Hematopoietic multipotent progenitor cell treated with erythropoietin and hydrocortisone succinate and interleukin-3 and kit ligand, for 15 days (in vitro differentiated cells): Measurements from ENCODE around the gene ALKBH6.
"Not testable (repeated sequence)": the region's sequence is repeated elsewhere in the genome, so short reads cannot be mapped to it uniquely, and the experiment has no call there.

Experiments used
- DNase-seq: peaks from one replicate; pipeline ENCODE4 v3.0.0-alpha.2; 2015; ENCODE audit warnings: low spot score

Gene ALKBH6

GRCh38 chr19:36014012-36014924, at the start of gene ALKBH6:
ALKBH6 (minus strand) TSS chr19:36014213; CDS start chr19:36013397, 816 bp downstream.
- DNase-seq: peak; percentile 99

DNA sequence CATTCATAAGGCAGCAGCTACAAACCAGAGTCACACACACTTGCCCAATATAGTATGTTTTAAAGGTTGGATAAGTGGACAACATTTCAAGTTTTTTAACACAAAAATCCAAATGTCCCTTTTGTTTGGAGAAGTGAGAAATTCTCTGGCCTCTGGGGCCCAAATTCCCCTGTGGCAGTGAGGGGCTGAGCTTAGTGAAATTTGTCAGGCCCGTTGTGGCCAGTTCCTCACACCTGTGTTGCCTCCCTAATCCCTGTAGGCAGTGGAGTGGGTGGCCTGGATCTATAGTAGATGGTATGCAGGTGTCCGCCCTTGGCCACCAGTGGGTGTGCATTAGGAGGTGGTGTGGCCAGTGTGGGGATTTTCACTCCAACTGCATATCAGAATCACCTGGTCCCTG, 47.4 kb upstream of the ALKBH6 start:
- DNase-seq: no peak

- DNase-seq: peak; percentile 16
These were observed 46.4 kb upstream of the ALKBH6 start for GRCh38 chr19:36060430-36060829.

DNA sequence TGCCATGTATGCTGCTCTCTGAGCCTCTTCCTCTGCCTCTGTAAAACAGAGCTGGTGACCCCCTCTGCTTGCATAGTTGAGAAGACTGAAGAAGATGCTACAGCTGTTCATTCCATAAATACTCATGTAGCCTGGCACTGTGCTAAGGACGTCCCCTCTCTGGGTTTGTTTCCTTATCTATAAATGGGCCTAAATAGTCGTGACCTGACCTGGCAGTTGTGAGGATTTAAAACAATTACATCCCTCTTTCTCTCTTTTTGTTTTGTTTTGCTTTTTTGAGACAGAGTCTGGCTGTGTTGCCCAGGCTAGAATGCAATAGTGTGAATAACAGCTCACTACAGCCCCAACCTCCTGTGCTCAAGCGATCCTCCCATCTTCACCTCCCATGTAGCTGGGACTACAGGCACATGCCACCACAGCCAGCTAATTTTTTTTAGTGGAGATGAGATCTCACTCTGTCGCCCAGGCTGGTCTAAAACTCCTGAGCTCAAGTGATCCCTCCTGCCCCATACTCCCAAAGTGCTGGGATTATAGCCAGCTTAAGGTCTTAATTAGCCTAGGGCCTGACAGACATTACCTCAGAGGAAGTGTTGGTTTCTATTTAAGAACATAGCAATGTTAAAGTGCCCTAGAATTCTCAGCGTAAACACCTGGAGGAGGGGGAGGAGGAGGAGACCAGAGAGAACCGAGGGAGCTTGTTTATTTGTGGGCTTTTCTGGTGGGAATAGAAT, 45.3 kb upstream of the ALKBH6 start:
- no peak for DNase-seq

- no peak for DNase-seq
These were observed 44.6 kb upstream of the ALKBH6 start for GRCh38 chr19:36058481-36059179.

GRCh38 chr19:36054733-36055686, 41.0 kb upstream of the ALKBH6 start, which contains the start of gene WDR62:
WDR62 (plus strand) TSS chr19:36054897; CDS start chr19:36054972, 75 bp downstream.
- DNase-seq: peak; percentile 94

- DNase-seq: peak; percentile 100
These were observed 40.2 kb upstream of the ALKBH6 start, which contains the start of gene THAP8 for GRCh38 chr19:36054119-36054732. THAP8 (minus strand) TSS chr19:36054285; CDS start chr19:36054217, 68 bp downstream.

- DNase-seq: no peak
These were observed 37.6 kb upstream of the ALKBH6 start for GRCh38 chr19:36051637-36052036.

DNA sequence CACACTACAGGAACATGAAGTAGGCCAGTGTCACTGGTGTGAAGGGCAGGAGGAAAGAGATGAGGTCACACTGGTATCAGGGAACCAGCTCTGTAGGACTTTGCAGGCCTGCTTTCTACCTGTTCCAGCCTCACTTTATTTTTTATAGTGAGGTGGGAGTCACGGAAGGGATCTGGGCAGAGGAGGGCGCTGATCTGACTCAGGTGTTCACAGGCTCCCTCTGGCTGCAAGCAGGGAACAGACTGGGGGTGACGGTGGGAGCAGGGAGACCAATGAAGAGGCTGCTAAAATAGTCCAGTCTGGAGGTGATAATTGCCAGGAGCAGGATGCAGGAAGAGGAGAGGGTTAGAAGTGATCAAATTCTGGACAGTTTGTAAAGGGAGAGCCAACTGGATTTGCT, 37.2 kb upstream of the ALKBH6 start:
- no peak for DNase-seq

DNA sequence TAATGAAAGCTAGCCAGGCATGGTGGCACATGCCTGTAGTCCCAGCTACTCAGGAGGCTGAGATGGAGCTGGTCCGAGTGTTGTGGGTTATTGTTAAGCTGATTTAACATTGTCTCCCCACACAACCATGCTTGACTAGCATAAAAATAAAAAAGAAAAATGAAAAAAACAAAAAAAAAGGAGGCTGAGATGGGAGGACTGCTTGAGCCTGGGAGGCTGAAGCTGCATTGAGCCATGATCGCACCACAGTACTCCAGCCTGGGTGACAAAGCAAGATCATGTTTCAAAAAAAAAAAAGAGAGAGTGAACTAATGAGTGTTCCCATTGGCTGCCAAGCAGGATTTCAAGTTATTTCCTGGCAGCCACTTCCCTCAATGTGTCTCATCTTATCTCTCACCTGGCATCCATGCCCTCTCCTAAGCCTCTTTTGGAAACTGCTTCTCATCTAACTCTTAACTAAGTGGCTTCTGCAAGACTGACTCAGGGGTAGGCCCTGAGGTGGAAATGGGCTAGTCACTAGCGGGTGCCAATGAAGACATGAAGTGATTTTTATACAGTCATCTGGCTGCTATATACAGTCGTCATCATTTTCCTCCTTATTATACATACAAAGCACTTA, 35.2 kb upstream of the ALKBH6 start:
- DNase-seq: no peak

DNA sequence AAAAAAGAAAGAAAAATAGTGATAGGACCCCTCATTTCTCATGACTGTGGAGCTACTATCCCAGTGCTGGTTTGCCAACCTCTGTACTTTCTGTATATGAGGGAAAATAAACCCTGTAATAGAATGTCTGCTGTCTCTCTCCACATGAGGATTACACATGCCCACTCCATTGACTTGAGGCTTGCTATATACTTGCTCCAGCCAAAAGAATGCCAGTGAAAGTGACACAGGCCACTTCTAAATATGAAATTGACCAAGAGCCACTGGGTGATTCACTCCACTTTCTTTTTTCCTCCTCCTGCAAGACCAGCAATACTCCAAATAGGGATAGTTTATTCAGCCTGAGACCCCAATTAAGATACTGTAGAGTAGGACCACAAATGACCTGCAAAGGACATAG, 33.8 kb upstream of the ALKBH6 start:
- DNase-seq: no peak

DNA sequence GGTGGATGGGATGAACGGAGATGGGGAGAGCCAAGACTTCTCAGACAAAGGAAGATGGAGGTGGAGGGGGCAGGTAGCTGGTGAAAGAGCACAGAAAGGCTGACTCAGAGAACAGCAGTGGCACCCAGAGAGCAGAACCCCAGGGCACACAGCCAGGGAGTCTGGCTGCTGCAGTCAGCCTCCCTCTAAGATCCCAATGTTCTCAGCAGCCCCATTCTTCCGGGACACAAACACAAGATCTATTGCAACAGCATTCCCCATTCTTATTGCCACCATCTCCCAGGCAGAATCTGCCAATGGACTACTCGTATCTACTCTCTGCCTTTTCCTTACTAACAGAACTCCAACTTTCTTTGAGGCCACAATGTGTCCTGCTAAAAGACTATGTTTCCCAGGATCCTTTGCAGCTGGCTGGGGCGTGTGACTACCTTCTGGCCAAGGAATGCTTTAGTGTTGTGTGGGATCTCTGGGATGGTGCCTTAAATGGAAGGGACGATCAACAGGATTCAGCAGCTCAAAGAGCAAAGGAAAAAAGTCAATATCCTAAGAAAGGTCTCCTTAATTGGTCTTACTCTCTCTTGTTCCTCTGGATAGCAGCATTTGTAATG, 32.5 kb upstream of the ALKBH6 start:
- DNase-seq: no peak

DNA sequence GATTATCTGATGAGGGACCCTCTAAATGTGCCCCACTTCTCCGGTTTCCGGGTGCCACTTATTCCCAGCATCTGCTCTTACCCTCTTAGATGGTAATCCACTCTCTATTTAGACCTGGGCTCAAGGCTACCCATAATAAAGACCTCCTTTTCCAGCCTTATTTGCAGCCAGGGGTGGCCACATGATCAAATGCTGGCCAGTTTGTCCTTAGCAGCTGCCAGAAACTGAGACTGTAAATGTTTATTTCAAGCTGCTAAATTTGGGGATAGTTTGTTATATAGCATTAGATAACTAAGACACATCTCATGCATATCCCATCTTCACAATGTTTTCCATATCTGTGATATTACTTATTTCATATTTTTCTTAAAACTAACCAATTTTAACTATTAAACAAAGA, 29.9 kb upstream of the ALKBH6 start:
- DNase-seq: no peak

- no peak for DNase-seq
These were observed 27.8 kb upstream of the ALKBH6 start for GRCh38 chr19:36041831-36042230.

GRCh38 chr19:36041092-36041491, 27.1 kb upstream of the ALKBH6 start:
- DNase-seq: not testable (repeated sequence)

- DNase-seq: no peak
These were observed 26.5 kb upstream of the ALKBH6 start for GRCh38 chr19:36040495-36040894.

DNA sequence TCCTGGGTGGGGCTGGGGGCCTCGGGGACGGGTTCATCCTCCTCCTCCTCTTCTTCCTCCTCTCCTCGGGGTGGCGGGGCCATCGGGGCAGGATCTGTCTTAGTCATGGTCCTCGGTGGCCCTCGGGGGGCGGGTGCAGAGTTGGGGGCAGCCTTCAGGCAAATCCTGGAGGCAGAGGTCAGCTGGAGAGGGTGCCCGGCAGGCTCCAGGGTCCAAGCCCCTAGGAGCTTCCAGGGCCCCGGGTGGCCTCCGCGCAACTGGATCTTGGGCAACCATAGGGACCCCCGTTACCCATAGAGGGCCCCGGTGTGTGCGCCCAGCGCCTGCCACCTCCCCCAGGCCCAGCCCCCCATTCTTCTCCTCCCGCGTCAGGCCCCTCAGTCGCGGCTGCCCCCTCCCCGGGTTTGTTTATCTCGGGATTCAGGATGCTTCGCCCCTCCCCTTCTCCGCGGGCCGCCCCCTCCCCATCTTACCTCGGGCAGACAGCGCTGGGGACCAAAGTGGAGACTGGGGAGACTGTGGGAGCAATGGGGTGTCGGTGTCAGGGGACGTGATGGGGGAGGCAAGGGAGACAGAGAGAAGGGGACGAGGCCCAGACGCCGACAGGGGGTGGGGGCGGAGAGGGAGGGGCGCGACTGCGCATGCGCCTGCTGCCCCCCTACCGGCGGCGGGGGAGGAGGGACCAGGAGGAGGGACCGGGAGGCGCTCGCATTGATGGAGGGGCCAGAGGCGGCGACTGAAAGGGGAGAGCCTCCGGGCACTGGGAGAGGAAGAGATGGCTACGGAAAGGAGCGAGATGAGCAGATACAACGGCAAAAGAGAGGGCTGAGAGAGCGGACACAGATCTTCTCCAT, 18.5 kb upstream of the ALKBH6 start, which contains the start of gene CLIP3:
Gene CLIP3, minus strand, starts transcription at position 623 of the 854 bp plus-strand sequence. Its CDS starts 516 bp downstream, at position 107.
- no peak for DNase-seq

DNA sequence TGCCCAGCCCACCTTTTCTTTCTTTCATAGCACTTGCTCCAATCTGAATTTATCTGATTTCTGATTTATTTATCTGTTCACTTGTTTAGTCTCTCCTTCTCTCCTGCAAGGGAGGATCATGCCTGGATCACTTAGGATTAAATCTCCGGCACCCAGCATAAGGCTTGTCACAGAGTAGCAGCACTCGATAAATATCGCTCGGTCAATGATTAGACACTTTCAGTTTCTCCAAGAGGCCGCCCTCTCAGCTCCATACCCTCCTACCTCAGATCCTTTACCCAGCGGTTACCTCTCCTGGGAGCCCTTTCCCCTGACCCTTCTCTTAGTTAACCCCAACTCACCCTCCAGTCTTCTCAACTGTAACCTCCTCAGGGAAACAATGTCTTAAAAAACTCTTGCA, 17.3 kb upstream of the ALKBH6 start:
- no peak for DNase-seq
